KMS-11 (cell line): ENCODE measurements around the gene KIAA1958.
A peak's percentile ranks its signal among the peaks of the same experiment; 100 is the strongest.

Experiments used
- H2AFZ ChIP-seq: fragments of 200-600 bp; sonication (generic); 2 replicates; pipeline ENCODE4 v1.6.1; 2016; ENCODE audit warnings: antibody characterized with exemption, mixed run types, low read depth
- H3K27ac ChIP-seq: fragments of 200-600 bp; sonication (generic); 2 replicates; pipeline ENCODE4 v1.6.1; 2016; ENCODE audit warnings: mild to moderate bottlenecking, mixed run types
- H3K27me3 ChIP-seq: fragments of 200-600 bp; sonication (generic); 2 replicates; pipeline ENCODE4 v1.6.1; 2017; ENCODE audit warnings: mild to moderate bottlenecking, low read depth, mixed run types, moderate library complexity; ENCODE audit not compliant: insufficient read depth
- H3K36me3 ChIP-seq: fragments of 200-600 bp; sonication (generic); 2 replicates; pipeline ENCODE4 v1.6.1; 2017; ENCODE audit warnings: mild to moderate bottlenecking, mixed run types; ENCODE audit not compliant: insufficient read depth
- H3K4me1 ChIP-seq: fragments of 200-600 bp; sonication (generic); 2 replicates; pipeline ENCODE4 v1.6.1; 2016; ENCODE audit warnings: mild to moderate bottlenecking, low read depth, mixed run types; ENCODE audit not compliant: poor library complexity, severe bottlenecking
- H3K4me2 ChIP-seq: fragments of 200-600 bp; sonication (generic); 2 replicates; pipeline ENCODE4 v1.7.0; 2016; ENCODE audit warnings: mild to moderate bottlenecking, mixed run types
- H3K4me3 ChIP-seq: fragments of 200-600 bp; sonication (generic); IDR thresholded peaks from 2 replicates; pipeline ENCODE4 v1.6.1; 2017; ENCODE audit warnings: low read depth, low read length, mixed read lengths; ENCODE audit not compliant: insufficient read depth
- H3K79me2 ChIP-seq: fragments of 200-600 bp; sonication (generic); 2 replicates; pipeline ENCODE4 v1.6.1; 2016; ENCODE audit warnings: low read depth, mixed run types; ENCODE audit not compliant: insufficient read depth
- H3K9ac ChIP-seq: fragments of 200-600 bp; sonication (generic); 2 replicates; pipeline ENCODE4 v1.6.1; 2016; ENCODE audit warnings: mild to moderate bottlenecking, mixed run types
- H4K20me1 ChIP-seq: fragments of 200-600 bp; sonication (generic); 2 replicates; pipeline ENCODE4 v1.6.1; 2016; ENCODE audit warnings: mild to moderate bottlenecking, mixed run types; ENCODE audit not compliant: insufficient read depth
- TF ChIP-seq, protein P1 (sequence below): fragments of 200-600 bp; sonication (generic); conservative IDR thresholded peaks from 2 replicates; pipeline ENCODE4 v1.6.1; 2017; ENCODE audit warnings: low read depth, mild to moderate bottlenecking, antibody characterized with exemption, low read length, moderate library complexity, mixed read lengths

KIAA1958 gene

DNA sequence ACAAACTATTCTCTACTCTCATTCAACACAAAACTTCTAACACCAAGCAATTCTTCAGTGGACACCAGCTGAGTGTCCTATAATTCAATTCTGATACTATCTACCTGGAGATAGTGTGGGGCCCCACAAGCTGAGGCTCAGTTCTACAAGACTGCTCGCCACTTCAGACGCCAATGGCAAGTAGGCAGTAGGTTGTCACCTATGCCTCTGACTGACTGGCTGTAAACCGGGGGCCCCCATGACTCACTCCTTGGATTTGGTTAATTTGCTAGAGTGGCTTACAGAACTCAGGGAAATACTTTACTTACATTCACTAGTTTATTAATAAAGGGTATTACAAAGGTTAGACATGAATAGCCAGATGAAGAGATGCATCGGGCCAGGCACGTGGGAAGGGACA is 209.8 kb downstream of the KIAA1958 start:
- H3K27ac ChIP-seq: no peak overlapping the region
- no peaks in the 10 kb centered on the region for H3K79me2 ChIP-seq
- TF ChIP-seq, protein P1, sequence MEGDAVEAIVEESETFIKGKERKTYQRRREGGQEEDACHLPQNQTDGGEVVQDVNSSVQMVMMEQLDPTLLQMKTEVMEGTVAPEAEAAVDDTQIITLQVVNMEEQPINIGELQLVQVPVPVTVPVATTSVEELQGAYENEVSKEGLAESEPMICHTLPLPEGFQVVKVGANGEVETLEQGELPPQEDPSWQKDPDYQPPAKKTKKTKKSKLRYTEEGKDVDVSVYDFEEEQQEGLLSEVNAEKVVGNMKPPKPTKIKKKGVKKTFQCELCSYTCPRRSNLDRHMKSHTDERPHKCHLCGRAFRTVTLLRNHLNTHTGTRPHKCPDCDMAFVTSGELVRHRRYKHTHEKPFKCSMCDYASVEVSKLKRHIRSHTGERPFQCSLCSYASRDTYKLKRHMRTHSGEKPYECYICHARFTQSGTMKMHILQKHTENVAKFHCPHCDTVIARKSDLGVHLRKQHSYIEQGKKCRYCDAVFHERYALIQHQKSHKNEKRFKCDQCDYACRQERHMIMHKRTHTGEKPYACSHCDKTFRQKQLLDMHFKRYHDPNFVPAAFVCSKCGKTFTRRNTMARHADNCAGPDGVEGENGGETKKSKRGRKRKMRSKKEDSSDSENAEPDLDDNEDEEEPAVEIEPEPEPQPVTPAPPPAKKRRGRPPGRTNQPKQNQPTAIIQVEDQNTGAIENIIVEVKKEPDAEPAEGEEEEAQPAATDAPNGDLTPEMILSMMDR: no peak
- peaks cover 4% of the 10 kb centered on the region; the same call in 1 of the 2 replicates for H3K36me3 ChIP-seq
- H3K27me3 ChIP-seq: no peaks in the 10 kb centered on the region
- H3K4me2 ChIP-seq: no peak overlapping the region
- 0 out of 2 replicates have a peak, but pooled peaks cover 3% of the 10 kb centered on the region for H4K20me1 ChIP-seq
- peaks cover 32% of the 10 kb centered on the region for H3K4me1 ChIP-seq
- no peak overlapping the region for H3K9ac ChIP-seq
- H3K4me3 ChIP-seq: no peak overlapping the region
- H2AFZ ChIP-seq: no peak overlapping the region

DNA sequence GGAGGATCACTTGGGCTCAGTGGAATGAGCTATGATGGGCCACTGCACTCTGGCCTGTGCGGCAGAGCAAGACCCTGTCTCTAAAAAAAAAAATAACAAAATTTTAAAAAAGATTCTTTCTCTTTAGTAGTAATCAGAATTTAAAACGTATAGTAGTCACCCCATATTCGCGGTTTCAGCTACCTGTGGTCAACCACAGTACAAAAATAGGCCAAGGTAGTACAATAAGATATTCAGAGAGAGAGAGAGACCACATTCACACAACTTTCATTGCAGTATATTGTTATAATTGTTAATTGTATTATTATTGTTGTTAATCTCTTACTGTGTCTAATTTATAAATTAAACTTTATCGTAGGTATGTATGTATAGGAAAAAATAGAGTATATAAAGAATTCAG is 212.6 kb downstream of the KIAA1958 start:
- Histone ChIP-seq H3K4me2 (peak overlapping the region; percentile 81), H3K79me2 (no peaks in the 10 kb centered on the region; the same call in 1 of the 2 replicates), H2AFZ (no peak overlapping the region), H3K27ac (peak overlapping the region; percentile 30; the same call in 1 of the 2 replicates), H3K27me3 (no peaks in the 10 kb centered on the region), H4K20me1 (0 out of 2 replicates have a peak, but pooled peaks cover 3% of the 10 kb centered on the region), H3K4me3 (no peak overlapping the region), H3K4me1 (peaks cover 32% of the 10 kb centered on the region), H3K9ac (no peak overlapping the region), H3K36me3 (no peaks in the 10 kb centered on the region)
- TF ChIP-seq, protein P1: no peak

DNA sequence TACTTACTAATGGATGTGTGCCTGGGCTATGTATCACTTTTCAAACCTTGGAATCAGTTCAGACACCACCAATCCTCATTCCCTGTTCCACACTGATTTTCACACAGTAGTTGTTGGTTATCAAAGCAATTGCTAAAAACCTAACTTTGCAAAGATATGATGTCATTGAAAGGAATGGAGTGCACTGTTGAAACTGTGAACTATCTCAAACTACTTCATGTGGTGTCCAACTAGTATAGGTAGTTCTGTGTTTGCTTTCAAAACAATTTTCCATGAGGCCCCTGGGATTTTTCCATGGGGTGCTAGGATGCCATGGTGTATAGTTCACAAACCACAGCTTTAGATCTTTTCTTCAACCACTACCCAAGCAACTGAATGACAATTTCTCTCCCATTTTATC is 213.5 kb downstream of the KIAA1958 start:
- Histone ChIP-seq H3K4me3 (no peak overlapping the region), H3K27me3 (no peaks in the 10 kb centered on the region), H3K4me1 (peaks cover 32% of the 10 kb centered on the region), H3K9ac (no peak overlapping the region), H3K4me2 (peak overlapping the region; percentile 81; the same call in 1 of the 2 replicates), H4K20me1 (peaks cover 3% of the 10 kb centered on the region; the same call in 1 of the 2 replicates), H2AFZ (no peak overlapping the region), H3K36me3 (no peaks in the 10 kb centered on the region), H3K27ac (no peak overlapping the region), H3K79me2 (no peaks in the 10 kb centered on the region; the same call in 1 of the 2 replicates)
- TF ChIP-seq, protein P1: no peak

DNA sequence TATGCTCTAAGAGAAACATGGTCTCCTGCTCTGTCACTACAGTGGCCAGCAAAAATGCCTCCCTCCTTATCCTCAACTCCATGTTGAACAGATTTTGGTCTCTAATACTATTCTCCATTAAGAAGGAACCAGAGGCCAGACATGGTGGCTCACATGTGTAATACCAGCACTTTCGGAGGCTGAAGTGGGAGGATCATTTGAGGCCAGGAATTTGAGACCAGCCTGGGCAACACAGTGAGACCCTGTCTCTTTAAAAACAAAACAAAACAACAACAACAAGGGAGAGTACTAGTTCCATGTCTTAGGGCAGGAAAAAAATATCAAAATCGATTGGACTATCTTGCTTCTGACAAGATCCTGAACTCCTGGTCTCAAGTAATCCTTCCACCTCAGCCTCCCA is 216.7 kb downstream of the KIAA1958 start:
- TF ChIP-seq, protein P1: no peak
- Histone ChIP-seq H3K27me3 (no peaks in the 10 kb centered on the region), H3K79me2 (peaks cover 5% of the 10 kb centered on the region; the same call in 1 of the 2 replicates), H3K4me1 (peaks cover 31% of the 10 kb centered on the region), H3K4me2 (no peak overlapping the region), H3K36me3 (no peaks in the 10 kb centered on the region), H3K27ac (no peak overlapping the region), H3K4me3 (no peak overlapping the region), H2AFZ (no peak overlapping the region), H3K9ac (no peak overlapping the region), H4K20me1 (no peaks in the 10 kb centered on the region; the same call in 1 of the 2 replicates)
